Measurements from ENCODE around the gene GIT2. TPM values are rescaled to one million over a fixed set of nuclear protein-coding genes. Genes with fewer than 3 reads are reported as not detected.

The GIT2 gene
- total RNA-seq, 1 experiment from 2014 or later, result 21.7 TPM

- TF ChIP-seq, protein P1, sequence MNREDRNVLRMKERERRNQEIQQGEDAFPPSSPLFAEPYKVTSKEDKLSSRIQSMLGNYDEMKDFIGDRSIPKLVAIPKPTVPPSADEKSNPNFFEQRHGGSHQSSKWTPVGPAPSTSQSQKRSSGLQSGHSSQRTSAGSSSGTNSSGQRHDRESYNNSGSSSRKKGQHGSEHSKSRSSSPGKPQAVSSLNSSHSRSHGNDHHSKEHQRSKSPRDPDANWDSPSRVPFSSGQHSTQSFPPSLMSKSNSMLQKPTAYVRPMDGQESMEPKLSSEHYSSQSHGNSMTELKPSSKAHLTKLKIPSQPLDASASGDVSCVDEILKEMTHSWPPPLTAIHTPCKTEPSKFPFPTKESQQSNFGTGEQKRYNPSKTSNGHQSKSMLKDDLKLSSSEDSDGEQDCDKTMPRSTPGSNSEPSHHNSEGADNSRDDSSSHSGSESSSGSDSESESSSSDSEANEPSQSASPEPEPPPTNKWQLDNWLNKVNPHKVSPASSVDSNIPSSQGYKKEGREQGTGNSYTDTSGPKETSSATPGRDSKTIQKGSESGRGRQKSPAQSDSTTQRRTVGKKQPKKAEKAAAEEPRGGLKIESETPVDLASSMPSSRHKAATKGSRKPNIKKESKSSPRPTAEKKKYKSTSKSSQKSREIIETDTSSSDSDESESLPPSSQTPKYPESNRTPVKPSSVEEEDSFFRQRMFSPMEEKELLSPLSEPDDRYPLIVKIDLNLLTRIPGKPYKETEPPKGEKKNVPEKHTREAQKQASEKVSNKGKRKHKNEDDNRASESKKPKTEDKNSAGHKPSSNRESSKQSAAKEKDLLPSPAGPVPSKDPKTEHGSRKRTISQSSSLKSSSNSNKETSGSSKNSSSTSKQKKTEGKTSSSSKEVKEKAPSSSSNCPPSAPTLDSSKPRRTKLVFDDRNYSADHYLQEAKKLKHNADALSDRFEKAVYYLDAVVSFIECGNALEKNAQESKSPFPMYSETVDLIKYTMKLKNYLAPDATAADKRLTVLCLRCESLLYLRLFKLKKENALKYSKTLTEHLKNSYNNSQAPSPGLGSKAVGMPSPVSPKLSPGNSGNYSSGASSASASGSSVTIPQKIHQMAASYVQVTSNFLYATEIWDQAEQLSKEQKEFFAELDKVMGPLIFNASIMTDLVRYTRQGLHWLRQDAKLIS (CRISPR knock-in tag; IDR thresholded peaks at IDR 0.05; ENCODE audit: borderline replicate concordance), result no peak
- TF ChIP-seq ZNF532 (CRISPR knock-in tag; IDR thresholded peaks at IDR 0.05; ENCODE audit: borderline replicate concordance) (no peak), ZNF281 (CRISPR knock-in tag; IDR thresholded peaks at IDR 0.05) (no peak), GRHL2 (CRISPR knock-in tag; IDR thresholded peaks at IDR 0.05; ENCODE audit: insufficient replicate concordance, severe bottlenecking) (no peak)
- TF ChIP-seq, protein P2, sequence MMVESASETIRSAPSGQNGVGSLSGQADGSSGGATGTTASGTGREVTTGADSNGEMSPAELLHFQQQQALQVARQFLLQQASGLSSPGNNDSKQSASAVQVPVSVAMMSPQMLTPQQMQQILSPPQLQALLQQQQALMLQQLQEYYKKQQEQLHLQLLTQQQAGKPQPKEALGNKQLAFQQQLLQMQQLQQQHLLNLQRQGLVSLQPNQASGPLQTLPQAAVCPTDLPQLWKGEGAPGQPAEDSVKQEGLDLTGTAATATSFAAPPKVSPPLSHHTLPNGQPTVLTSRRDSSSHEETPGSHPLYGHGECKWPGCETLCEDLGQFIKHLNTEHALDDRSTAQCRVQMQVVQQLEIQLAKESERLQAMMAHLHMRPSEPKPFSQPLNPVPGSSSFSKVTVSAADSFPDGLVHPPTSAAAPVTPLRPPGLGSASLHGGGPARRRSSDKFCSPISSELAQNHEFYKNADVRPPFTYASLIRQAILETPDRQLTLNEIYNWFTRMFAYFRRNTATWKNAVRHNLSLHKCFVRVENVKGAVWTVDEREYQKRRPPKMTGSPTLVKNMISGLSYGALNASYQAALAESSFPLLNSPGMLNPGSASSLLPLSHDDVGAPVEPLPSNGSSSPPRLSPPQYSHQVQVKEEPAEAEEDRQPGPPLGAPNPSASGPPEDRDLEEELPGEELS (CRISPR knock-in tag; IDR thresholded peaks at IDR 0.05), result no peak
- TF ChIP-seq, protein P3, sequence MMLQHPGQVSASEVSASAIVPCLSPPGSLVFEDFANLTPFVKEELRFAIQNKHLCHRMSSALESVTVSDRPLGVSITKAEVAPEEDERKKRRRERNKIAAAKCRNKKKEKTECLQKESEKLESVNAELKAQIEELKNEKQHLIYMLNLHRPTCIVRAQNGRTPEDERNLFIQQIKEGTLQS (CRISPR knock-in tag; conservative IDR thresholded peaks at IDR 0.05), result no peak
Observed at GRCh38 chr12:109925185-109925840, 70.9 kb downstream of the GIT2 start (continued).

GRCh38 chr12:109923481-109924245 lies 72.5 kb downstream of the GIT2 start:
- TF ChIP-seq RORB (CRISPR knock-in tag; IDR thresholded peaks at IDR 0.05), result no peak
- TF ChIP-seq SOX15 (CRISPR knock-in tag; IDR thresholded peaks at IDR 0.05), result no peak
- TF ChIP-seq, protein P4, sequence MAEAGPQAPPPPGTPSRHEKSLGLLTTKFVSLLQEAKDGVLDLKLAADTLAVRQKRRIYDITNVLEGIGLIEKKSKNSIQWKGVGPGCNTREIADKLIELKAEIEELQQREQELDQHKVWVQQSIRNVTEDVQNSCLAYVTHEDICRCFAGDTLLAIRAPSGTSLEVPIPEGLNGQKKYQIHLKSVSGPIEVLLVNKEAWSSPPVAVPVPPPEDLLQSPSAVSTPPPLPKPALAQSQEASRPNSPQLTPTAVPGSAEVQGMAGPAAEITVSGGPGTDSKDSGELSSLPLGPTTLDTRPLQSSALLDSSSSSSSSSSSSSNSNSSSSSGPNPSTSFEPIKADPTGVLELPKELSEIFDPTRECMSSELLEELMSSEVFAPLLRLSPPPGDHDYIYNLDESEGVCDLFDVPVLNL (CRISPR knock-in tag; IDR thresholded peaks at IDR 0.05; ENCODE audit: borderline replicate concordance, low read depth), result no peak
- TF ChIP-seq FOXP1 (CRISPR knock-in tag; IDR thresholded peaks at IDR 0.05; ENCODE audit: borderline replicate concordance), result no peak
- no peak for TF ChIP-seq ZSCAN18 (CRISPR knock-in tag; IDR thresholded peaks at IDR 0.05)
- no peak for TF ChIP-seq JUN (CRISPR knock-in tag; IDR thresholded peaks at IDR 0.05)
- no peak for TF ChIP-seq CTCF (IDR thresholded peaks at IDR 0.05)
- Mint-ChIP-seq H3K27me3 (ENCODE audit: low read depth) (no peaks in the 10 kb centered on the region), H3K36me3 (peaks cover 18% of the 10 kb centered on the region), H3K27ac (no peak overlapping the region; the same call in 1 of the 2 replicates), H3K9me3 (peaks cover 5% of the 10 kb centered on the region; the same call in 1 of the 2 replicates), H3K4me1 (peaks cover 13% of the 10 kb centered on the region; the same call in 1 of the 2 replicates), H3K4me3 (no peak overlapping the region)
- ATAC-seq, result no peak
- no peak for DNase-seq (ENCODE audit: low spot score)
- CTCF ChIA-PET, result no interaction called here
- POLR2A ChIA-PET, result no interaction called here

Data from WTC11 (cell line).